ENCODE results near the gene HDAC11.

DNA sequence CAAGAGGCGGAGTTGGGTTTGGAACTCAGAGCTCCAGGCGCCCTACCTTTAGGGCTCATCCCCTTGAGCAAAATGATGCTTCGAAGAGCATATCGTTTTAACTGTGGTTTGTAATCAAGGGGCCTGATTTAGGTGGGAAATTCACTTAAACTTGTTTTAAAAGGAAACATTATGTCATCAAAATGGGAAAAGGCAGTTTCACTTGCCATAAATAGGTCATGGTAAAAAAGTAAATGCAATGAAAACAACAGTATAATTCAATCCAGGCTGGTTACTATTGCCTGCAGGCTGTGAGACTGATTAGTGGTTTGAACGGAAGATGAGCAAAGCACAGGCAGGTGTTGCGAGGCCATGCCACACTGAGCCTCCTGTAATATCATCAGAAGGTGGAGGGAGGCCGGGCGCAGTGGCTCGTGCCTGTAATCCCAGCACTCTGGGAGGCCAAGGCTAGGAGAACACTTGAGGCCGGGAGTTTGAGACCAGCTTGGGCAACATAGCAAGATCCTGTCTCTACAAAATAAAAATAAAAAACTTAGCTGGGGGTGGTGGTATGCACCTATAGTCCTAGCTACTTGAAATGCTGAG lies 2.1 kb downstream of the HDAC11 start:
- no peak for TF ChIP-seq REST (IDR thresholded peaks at IDR 0.05; ENCODE audit: insufficient replicate concordance, low read depth)
- TF ChIP-seq, protein P1, sequence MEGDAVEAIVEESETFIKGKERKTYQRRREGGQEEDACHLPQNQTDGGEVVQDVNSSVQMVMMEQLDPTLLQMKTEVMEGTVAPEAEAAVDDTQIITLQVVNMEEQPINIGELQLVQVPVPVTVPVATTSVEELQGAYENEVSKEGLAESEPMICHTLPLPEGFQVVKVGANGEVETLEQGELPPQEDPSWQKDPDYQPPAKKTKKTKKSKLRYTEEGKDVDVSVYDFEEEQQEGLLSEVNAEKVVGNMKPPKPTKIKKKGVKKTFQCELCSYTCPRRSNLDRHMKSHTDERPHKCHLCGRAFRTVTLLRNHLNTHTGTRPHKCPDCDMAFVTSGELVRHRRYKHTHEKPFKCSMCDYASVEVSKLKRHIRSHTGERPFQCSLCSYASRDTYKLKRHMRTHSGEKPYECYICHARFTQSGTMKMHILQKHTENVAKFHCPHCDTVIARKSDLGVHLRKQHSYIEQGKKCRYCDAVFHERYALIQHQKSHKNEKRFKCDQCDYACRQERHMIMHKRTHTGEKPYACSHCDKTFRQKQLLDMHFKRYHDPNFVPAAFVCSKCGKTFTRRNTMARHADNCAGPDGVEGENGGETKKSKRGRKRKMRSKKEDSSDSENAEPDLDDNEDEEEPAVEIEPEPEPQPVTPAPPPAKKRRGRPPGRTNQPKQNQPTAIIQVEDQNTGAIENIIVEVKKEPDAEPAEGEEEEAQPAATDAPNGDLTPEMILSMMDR (IDR thresholded peaks at IDR 0.05; ENCODE audit: insufficient read depth, low read length), result no peak
- TF ChIP-seq POLR2AphosphoS5 (IDR thresholded peaks at IDR 0.05; ENCODE audit: low read depth), result no peak

All from HL-60 (cell line).